Body of pancreas (tissue), 4 donors: ENCODE measurements around the gene RNU5B-1.

ENCODE experiments used
- CTCF ChIP-seq, 7 experiments: fragments of 450-650 bp in 4 of 7; fragments of 200-600 bp in 3 of 7; sonication (generic) in 3 of 7; IDR thresholded peaks; one replicate each; pipeline ENCODE4 v1.5.1; 2016 to 2019; ENCODE audit warnings: antibody characterized with exemption in 7 of 7
- POLR2A ChIP-seq, 3 donors: fragments of 450-650 bp; IDR thresholded peaks; one replicate each; pipeline ENCODE4 v1.6.1; 2016; ENCODE audit warnings: antibody characterized with exemption in 3 of 3, mild to moderate bottlenecking in 2 of 3

DNA sequence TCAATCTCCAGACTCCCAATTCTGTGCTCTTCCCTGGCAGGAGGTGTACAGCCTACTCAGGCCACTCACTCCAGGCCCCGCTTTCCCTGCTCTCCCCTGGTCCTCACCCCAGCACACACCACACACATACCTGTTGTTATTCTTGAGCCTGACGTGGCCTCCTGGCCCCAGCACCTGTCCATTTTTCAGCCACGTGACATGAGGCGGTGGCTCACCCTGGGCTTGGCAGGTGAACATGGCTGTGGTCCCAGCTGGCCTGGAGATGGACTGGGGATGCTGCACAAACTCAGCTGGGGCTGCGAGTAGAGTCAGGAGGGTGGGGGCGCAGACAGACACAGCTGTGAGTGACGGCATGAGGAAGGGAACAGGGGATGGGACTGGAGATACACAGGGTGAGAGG lies 27.3 kb downstream of the RNU5B-1 start:
- no peak for TF ChIP-seq CTCF (IDR thresholded peaks at IDR 0.05)
- no peak for TF ChIP-seq POLR2A (IDR thresholded peaks at IDR 0.05)
